GM23338 (cell line): ENCODE results near the gene NEXMIF.

Experiments used
- CREB1 ChIP-seq: fragments of 250-450 bp; sonication (Bioruptor Pico); IDR thresholded peaks from 2 replicates; pipeline ENCODE4 v1.5.0; 2020; ENCODE audit warnings: low read depth, mild to moderate bottlenecking, moderate library complexity
- EZH2phosphoT487 ChIP-seq: fragments of 200-600 bp; sonication (generic); IDR thresholded peaks from one replicate; pipeline ENCODE4 v1.8.1; 2018; ENCODE audit warnings: antibody characterized with exemption; ENCODE audit not compliant: unreplicated experiment
- STAT1 ChIP-seq: IDR thresholded peaks from one replicate; pipeline ENCODE4 v1.6.1; 2016; ENCODE audit warnings: antibody characterized with exemption; ENCODE audit not compliant: unreplicated experiment
- TF ChIP-seq, protein P1 (sequence below), 2 experiments: fragments of 200-600 bp in 1 of 2; sonication (generic) in 1 of 2; conservative IDR thresholded peaks; 2 replicates each; pipeline versions ENCODE4 v1.5.1 to v1.6.1; 2016 to 2017; ENCODE audit warnings: antibody characterized with exemption in 2 of 2, low read depth in 2 of 2, mild to moderate bottlenecking in 2 of 2, moderate library complexity in 1 of 2
- TF ChIP-seq, protein P2 (sequence below): IDR thresholded peaks from one replicate; pipeline ENCODE4 v1.6.1; 2018; ENCODE audit warnings: antibody characterized with exemption; ENCODE audit not compliant: unreplicated experiment

DNA sequence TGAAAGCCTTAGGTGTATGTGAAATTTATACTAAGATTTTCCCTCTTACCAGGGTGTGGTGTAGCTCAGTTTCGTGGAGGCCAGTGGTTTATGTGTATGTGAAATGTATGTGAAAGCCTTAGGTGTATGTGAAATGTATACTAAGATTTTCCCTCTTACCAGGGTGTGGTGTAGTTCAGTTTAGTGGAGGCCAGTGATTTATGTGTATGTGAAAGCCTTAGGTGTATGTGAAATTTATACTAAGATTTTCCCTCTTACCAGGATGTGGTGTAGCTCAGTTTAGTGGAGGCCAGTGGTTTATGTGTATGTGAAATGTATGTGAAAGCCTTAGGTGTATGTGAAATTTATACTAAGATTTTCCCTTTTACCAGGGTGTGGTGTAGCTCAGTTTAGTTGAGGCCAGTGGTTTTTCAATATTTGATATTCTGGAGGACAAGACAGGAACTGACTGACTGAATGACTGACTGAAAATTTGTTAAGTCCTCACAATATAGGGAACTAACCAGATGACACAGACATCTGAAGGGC, 143.7 kb downstream of the NEXMIF start:
- TF ChIP-seq, protein P1, sequence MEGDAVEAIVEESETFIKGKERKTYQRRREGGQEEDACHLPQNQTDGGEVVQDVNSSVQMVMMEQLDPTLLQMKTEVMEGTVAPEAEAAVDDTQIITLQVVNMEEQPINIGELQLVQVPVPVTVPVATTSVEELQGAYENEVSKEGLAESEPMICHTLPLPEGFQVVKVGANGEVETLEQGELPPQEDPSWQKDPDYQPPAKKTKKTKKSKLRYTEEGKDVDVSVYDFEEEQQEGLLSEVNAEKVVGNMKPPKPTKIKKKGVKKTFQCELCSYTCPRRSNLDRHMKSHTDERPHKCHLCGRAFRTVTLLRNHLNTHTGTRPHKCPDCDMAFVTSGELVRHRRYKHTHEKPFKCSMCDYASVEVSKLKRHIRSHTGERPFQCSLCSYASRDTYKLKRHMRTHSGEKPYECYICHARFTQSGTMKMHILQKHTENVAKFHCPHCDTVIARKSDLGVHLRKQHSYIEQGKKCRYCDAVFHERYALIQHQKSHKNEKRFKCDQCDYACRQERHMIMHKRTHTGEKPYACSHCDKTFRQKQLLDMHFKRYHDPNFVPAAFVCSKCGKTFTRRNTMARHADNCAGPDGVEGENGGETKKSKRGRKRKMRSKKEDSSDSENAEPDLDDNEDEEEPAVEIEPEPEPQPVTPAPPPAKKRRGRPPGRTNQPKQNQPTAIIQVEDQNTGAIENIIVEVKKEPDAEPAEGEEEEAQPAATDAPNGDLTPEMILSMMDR (conservative IDR thresholded peaks at IDR 0.05; ENCODE audit: low read depth in 2 of 2), result no peak
- TF ChIP-seq CREB1 (CRISPR knock-in tag) (no peak), EZH2phosphoT487 (no peak), STAT1 (no peak)
- TF ChIP-seq, protein P2, sequence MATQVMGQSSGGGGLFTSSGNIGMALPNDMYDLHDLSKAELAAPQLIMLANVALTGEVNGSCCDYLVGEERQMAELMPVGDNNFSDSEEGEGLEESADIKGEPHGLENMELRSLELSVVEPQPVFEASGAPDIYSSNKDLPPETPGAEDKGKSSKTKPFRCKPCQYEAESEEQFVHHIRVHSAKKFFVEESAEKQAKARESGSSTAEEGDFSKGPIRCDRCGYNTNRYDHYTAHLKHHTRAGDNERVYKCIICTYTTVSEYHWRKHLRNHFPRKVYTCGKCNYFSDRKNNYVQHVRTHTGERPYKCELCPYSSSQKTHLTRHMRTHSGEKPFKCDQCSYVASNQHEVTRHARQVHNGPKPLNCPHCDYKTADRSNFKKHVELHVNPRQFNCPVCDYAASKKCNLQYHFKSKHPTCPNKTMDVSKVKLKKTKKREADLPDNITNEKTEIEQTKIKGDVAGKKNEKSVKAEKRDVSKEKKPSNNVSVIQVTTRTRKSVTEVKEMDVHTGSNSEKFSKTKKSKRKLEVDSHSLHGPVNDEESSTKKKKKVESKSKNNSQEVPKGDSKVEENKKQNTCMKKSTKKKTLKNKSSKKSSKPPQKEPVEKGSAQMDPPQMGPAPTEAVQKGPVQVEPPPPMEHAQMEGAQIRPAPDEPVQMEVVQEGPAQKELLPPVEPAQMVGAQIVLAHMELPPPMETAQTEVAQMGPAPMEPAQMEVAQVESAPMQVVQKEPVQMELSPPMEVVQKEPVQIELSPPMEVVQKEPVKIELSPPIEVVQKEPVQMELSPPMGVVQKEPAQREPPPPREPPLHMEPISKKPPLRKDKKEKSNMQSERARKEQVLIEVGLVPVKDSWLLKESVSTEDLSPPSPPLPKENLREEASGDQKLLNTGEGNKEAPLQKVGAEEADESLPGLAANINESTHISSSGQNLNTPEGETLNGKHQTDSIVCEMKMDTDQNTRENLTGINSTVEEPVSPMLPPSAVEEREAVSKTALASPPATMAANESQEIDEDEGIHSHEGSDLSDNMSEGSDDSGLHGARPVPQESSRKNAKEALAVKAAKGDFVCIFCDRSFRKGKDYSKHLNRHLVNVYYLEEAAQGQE, result no peak
